Measurements from ENCODE around the gene UBR2.

The UBR2 gene

GRCh38 chr6:42637681-42638080 lies 73.9 kb downstream of the UBR2 start:
- no peak overlapping the region for H3K4me3 ChIP-seq (ENCODE audit: low read depth, low read length)
- TF ChIP-seq CTCF (IDR thresholded peaks at IDR 0.05; ENCODE audit: low read depth, low read length, missing control alignments): no peak

GRCh38 chr6:42642794-42643193 lies 79.0 kb downstream of the UBR2 start:
- no peak for DNase-seq (ENCODE audit: low read depth)
- no peak for TF ChIP-seq CTCF (IDR thresholded peaks at IDR 0.05; ENCODE audit: low read depth, low read length, missing control alignments)
- H3K4me3 ChIP-seq (ENCODE audit: low read depth, low read length): no peak overlapping the region

More at GRCh38 chr6:42637681-42638080, 73.9 kb downstream of the UBR2 start:
- DNase-seq (ENCODE audit: low read depth): no peak

GRCh38 chr6:42644211-42644610 lies 80.4 kb downstream of the UBR2 start:
- DNase-seq (ENCODE audit: low read depth): no peak
- no peak for TF ChIP-seq CTCF (IDR thresholded peaks at IDR 0.05; ENCODE audit: low read depth, low read length, missing control alignments)
- no peak overlapping the region for H3K4me3 ChIP-seq (ENCODE audit: low read depth, low read length)

- DNase-seq (ENCODE audit: low read depth): no peak
- no peak for TF ChIP-seq CTCF (IDR thresholded peaks at IDR 0.05; ENCODE audit: low read depth, low read length, missing control alignments)
- no peak overlapping the region for H3K4me3 ChIP-seq (ENCODE audit: low read depth, low read length)
These were observed 88.4 kb downstream of the UBR2 start for GRCh38 chr6:42652024-42652746.

GRCh38 chr6:42653851-42654250 lies 90.0 kb downstream of the UBR2 start:
- DNase-seq (ENCODE audit: low read depth): no peak
- no peak overlapping the region for H3K4me3 ChIP-seq (ENCODE audit: low read depth, low read length)
- no peak for TF ChIP-seq CTCF (IDR thresholded peaks at IDR 0.05; ENCODE audit: low read depth, low read length, missing control alignments)

- no peak for TF ChIP-seq CTCF (IDR thresholded peaks at IDR 0.05; ENCODE audit: low read depth, low read length, missing control alignments)
- no peak overlapping the region for H3K4me3 ChIP-seq (ENCODE audit: low read depth, low read length)
- DNase-seq (ENCODE audit: low read depth): no peak
These were observed 96.0 kb downstream of the UBR2 start for GRCh38 chr6:42659806-42660205.

- TF ChIP-seq CTCF (IDR thresholded peaks at IDR 0.05; ENCODE audit: low read depth, low read length, missing control alignments): peak; percentile 72
- peak; percentile 26 for DNase-seq (ENCODE audit: low read depth)
- H3K4me3 ChIP-seq (ENCODE audit: low read depth, low read length): no peak overlapping the region
These were observed 97.8 kb downstream of the UBR2 start for GRCh38 chr6:42661540-42662153.
